HepG2 (cell line): Measurements from ENCODE around the gene LATS2.

Source experiments
- CC2D1A ChIP-seq: sonication (generic); formaldehyde crosslinking; IDR thresholded peaks from 2 replicates; pipeline ENCODE4 v1.8.1; 2023; ENCODE audit warnings: mild to moderate bottlenecking, missing genetic modification reagents
- E2F5 ChIP-seq: sonication (generic); formaldehyde crosslinking; conservative IDR thresholded peaks from 2 replicates; pipeline ENCODE4 v1.4.0; 2020; ENCODE audit warnings: missing genetic modification reagents
- HMG20A ChIP-seq: IDR thresholded peaks from 2 replicates; pipeline ENCODE4 v1.6.1; 2016; ENCODE audit warnings: borderline replicate concordance
- HOXA7 ChIP-seq: sonication (generic); formaldehyde crosslinking; IDR thresholded peaks from 2 replicates; pipeline ENCODE4 v1.8.1; 2022; ENCODE audit warnings: mild to moderate bottlenecking, missing genetic modification reagents, moderate library complexity
- KDM3A ChIP-seq: IDR thresholded peaks from 2 replicates; pipeline ENCODE4 v1.6.1; 2018; ENCODE audit warnings: low read depth, missing compliant biosample characterization
- MXI1 ChIP-seq: IDR thresholded peaks from 3 replicates; pipeline ENCODE4 v1.6.1; 2012; ENCODE audit warnings: low read depth, low read length, inconsistent platforms, borderline replicate concordance
- ZKSCAN8 ChIP-seq: IDR thresholded peaks from 2 replicates; pipeline ENCODE4 v1.6.1; 2016; ENCODE audit warnings: borderline replicate concordance, missing genetic modification reagents, missing compliant biosample characterization
- ZMYM2 ChIP-seq: sonication (generic); formaldehyde crosslinking; IDR thresholded peaks from 2 replicates; pipeline ENCODE4 v1.8.0; 2022; ENCODE audit warnings: mild to moderate bottlenecking, missing genetic modification reagents
- ZNF207 ChIP-seq: fragments of 450-650 bp; IDR thresholded peaks from 2 replicates; pipeline ENCODE4 v1.6.1; 2016; ENCODE audit warnings: antibody characterized with exemption, borderline replicate concordance
- ZNF501 ChIP-seq: sonication (generic); formaldehyde crosslinking; IDR thresholded peaks from 2 replicates; pipeline ENCODE4 v1.5.1; 2020; ENCODE audit warnings: mild to moderate bottlenecking, moderate library complexity, missing genetic modification reagents
- TF ChIP-seq, protein P1 (sequence below): sonication (generic); formaldehyde crosslinking; IDR thresholded peaks from 2 replicates; pipeline ENCODE4 v1.5.0; 2020; ENCODE audit warnings: mild to moderate bottlenecking, missing genetic modification reagents, moderate library complexity
- TF ChIP-seq, protein P2 (sequence below): sonication (generic); formaldehyde crosslinking; IDR thresholded peaks from one replicate; pipeline ENCODE4 v1.5.1; 2020; ENCODE audit warnings: mild to moderate bottlenecking, missing genetic modification reagents; ENCODE audit errors: not compliant biosample characterization
- TF ChIP-seq, protein P3 (sequence below): sonication (generic); formaldehyde crosslinking; IDR thresholded peaks from 2 replicates; pipeline ENCODE4 v1.8.1; 2022; ENCODE audit warnings: low read depth, mild to moderate bottlenecking, missing genetic modification reagents

GRCh38 chr13:21031594-21032275 is 29.7 kb downstream of the LATS2 start:
- TF ChIP-seq ZNF207 (no peak), ZKSCAN8 (no peak), ZNF501 (CRISPR knock-in tag) (no peak), HOXA7 (CRISPR knock-in tag) (no peak), MXI1 (no peak), ZMYM2 (CRISPR knock-in tag) (no peak), KDM3A (CRISPR knock-in tag) (no peak), HMG20A (no peak), CC2D1A (CRISPR knock-in tag) (no peak), E2F5 (CRISPR knock-in tag) (no peak)
- TF ChIP-seq, protein P1, sequence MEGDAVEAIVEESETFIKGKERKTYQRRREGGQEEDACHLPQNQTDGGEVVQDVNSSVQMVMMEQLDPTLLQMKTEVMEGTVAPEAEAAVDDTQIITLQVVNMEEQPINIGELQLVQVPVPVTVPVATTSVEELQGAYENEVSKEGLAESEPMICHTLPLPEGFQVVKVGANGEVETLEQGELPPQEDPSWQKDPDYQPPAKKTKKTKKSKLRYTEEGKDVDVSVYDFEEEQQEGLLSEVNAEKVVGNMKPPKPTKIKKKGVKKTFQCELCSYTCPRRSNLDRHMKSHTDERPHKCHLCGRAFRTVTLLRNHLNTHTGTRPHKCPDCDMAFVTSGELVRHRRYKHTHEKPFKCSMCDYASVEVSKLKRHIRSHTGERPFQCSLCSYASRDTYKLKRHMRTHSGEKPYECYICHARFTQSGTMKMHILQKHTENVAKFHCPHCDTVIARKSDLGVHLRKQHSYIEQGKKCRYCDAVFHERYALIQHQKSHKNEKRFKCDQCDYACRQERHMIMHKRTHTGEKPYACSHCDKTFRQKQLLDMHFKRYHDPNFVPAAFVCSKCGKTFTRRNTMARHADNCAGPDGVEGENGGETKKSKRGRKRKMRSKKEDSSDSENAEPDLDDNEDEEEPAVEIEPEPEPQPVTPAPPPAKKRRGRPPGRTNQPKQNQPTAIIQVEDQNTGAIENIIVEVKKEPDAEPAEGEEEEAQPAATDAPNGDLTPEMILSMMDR (CRISPR knock-in tag) = no peak
- TF ChIP-seq, protein P2, sequence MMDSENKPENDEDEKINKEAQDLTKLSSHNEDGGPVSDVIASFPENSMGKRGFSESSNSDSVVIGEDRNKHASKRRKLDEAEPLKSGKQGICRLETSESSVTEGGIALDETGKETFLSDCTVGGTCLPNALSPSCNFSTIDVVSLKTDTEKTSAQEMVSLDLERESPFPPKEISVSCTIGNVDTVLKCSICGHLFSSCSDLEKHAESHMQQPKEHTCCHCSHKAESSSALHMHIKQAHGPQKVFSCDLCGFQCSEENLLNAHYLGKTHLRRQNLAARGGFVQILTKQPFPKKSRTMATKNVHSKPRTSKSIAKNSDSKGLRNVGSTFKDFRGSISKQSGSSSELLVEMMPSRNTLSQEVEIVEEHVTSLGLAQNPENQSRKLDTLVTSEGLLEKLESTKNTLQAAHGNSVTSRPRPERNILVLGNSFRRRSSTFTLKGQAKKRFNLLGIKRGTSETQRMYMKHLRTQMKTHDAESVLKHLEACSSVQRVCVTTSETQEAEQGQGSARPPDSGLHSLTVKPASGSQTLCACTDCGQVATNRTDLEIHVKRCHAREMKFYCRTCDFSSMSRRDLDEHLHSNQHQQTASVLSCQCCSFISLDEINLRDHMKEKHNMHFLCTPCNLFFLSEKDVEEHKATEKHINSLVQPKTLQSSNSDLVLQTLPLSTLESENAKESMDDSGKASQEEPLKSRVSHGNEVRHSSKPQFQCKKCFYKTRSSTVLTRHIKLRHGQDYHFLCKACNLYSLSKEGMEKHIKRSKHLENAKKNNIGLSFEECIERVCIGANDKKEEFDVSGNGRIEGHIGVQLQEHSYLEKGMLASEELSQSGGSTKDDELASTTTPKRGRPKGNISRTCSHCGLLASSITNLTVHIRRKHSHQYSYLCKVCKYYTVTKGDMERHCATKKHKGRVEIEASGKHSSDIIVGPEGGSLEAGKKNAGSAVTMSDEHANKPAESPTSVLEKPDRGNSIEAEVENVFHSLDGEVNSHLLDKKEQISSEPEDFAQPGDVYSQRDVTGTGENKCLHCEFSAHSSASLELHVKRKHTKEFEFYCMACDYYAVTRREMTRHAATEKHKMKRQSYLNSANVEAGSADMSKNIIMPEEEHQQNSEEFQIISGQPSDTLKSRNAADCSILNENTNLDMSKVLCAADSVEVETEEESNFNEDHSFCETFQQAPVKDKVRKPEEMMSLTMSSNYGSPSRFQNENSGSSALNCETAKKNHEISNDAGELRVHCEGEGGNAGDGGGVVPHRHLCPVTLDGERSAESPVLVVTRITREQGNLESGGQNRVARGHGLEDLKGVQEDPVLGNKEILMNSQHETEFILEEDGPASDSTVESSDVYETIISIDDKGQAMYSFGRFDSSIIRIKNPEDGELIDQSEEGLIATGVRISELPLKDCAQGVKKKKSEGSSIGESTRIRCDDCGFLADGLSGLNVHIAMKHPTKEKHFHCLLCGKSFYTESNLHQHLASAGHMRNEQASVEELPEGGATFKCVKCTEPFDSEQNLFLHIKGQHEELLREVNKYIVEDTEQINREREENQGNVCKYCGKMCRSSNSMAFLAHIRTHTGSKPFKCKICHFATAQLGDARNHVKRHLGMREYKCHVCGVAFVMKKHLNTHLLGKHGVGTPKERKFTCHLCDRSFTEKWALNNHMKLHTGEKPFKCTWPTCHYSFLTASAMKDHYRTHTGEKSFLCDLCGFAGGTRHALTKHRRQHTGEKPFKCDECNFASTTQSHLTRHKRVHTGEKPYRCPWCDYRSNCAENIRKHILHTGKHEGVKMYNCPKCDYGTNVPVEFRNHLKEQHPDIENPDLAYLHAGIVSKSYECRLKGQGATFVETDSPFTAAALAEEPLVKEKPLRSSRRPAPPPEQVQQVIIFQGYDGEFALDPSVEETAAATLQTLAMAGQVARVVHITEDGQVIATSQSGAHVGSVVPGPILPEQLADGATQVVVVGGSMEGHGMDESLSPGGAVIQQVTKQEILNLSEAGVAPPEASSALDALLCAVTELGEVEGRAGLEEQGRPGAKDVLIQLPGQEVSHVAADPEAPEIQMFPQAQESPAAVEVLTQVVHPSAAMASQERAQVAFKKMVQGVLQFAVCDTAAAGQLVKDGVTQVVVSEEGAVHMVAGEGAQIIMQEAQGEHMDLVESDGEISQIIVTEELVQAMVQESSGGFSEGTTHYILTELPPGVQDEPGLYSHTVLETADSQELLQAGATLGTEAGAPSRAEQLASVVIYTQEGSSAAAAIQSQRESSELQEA (CRISPR knock-in tag) = no peak
- TF ChIP-seq, protein P3, sequence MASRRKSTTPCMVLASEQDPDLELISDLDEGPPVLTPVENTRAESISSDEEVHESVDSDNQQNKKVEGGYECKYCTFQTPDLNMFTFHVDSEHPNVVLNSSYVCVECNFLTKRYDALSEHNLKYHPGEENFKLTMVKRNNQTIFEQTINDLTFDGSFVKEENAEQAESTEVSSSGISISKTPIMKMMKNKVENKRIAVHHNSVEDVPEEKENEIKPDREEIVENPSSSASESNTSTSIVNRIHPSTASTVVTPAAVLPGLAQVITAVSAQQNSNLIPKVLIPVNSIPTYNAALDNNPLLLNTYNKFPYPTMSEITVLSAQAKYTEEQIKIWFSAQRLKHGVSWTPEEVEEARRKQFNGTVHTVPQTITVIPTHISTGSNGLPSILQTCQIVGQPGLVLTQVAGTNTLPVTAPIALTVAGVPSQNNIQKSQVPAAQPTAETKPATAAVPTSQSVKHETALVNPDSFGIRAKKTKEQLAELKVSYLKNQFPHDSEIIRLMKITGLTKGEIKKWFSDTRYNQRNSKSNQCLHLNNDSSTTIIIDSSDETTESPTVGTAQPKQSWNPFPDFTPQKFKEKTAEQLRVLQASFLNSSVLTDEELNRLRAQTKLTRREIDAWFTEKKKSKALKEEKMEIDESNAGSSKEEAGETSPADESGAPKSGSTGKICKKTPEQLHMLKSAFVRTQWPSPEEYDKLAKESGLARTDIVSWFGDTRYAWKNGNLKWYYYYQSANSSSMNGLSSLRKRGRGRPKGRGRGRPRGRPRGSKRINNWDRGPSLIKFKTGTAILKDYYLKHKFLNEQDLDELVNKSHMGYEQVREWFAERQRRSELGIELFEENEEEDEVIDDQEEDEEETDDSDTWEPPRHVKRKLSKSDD (CRISPR knock-in tag) = no peak
